H1 (cell line): Measurements from ENCODE around the gene DND1. TPM values are rescaled to one million over a fixed set of nuclear protein-coding genes. Genes with fewer than 3 reads are reported as not detected.

Experiments used
- BACH1 ChIP-seq: IDR thresholded peaks from 2 replicates; pipeline ENCODE4 v1.6.1; 2012; ENCODE audit warnings: low read length, improper control_type of control experiment
- BCL11A ChIP-seq, 2 experiments: IDR thresholded peaks; one replicate each; pipeline ENCODE4 v1.6.1; 2011; ENCODE audit warnings: low read depth in 2 of 2, low read length in 2 of 2, mild to moderate bottlenecking in 2 of 2
- CEBPB ChIP-seq: IDR thresholded peaks from 2 replicates; pipeline ENCODE4 v1.6.1; 2012; ENCODE audit warnings: low read depth, low read length
- CREB1 ChIP-seq: IDR thresholded peaks from 2 replicates; pipeline ENCODE4 v1.6.1; 2012; ENCODE audit warnings: inconsistent platforms
- FOSL1 ChIP-seq: IDR thresholded peaks from 2 replicates; pipeline ENCODE4 v1.6.1; 2011; ENCODE audit warnings: mild to moderate bottlenecking, low read depth, low read length, moderate library complexity; ENCODE audit not compliant: insufficient read depth
- GABPA ChIP-seq: IDR thresholded peaks from 2 replicates; pipeline ENCODE4 v1.6.1; 2011; ENCODE audit warnings: mild to moderate bottlenecking, low read length, moderate library complexity, borderline replicate concordance; ENCODE audit not compliant: insufficient read depth
- GTF2F1 ChIP-seq: IDR thresholded peaks from 2 replicates; pipeline ENCODE4 v1.6.1; 2012; ENCODE audit warnings: low read depth, low read length, improper control_type of control experiment, borderline replicate concordance
- KDM4A ChIP-seq: IDR thresholded peaks from one replicate; pipeline ENCODE4 v1.7.1; 2012; ENCODE audit warnings: low read depth, mild to moderate bottlenecking, moderate library complexity, low read length, inconsistent platforms; ENCODE audit not compliant: severe bottlenecking
- NRF1 ChIP-seq: IDR thresholded peaks from 2 replicates; pipeline ENCODE4 v1.6.1; 2011; ENCODE audit warnings: mild to moderate bottlenecking, low read depth, low read length, improper control_type of control experiment
- RAD21 ChIP-seq, 2 experiments: IDR thresholded peaks in 1 of 2; conservative IDR thresholded peaks in 1 of 2; 2 replicates each; pipeline ENCODE4 v1.6.1; 2011; ENCODE audit warnings: low read depth in 2 of 2, low read length in 2 of 2, improper control_type of control experiment in 1 of 2, inconsistent platforms in 1 of 2, mild to moderate bottlenecking in 1 of 2, moderate library complexity in 1 of 2
- RNF2 ChIP-seq: fragments of 200-900, 300-1000 bp; sonication (generic); IDR thresholded peaks from 2 replicates; pipeline ENCODE4 v1.7.1; 2016; ENCODE audit warnings: borderline replicate concordance, low read depth, mild to moderate bottlenecking, antibody characterized with exemption, low read length; ENCODE audit not compliant: poor library complexity, severe bottlenecking; ENCODE audit errors: missing control alignments
- RXRA ChIP-seq: IDR thresholded peaks from 2 replicates; pipeline ENCODE4 v1.6.1; 2011; ENCODE audit warnings: low read depth, mild to moderate bottlenecking, low read length, moderate library complexity; ENCODE audit not compliant: insufficient read depth
- SIN3A ChIP-seq, 2 experiments: IDR thresholded peaks in 1 of 2; conservative IDR thresholded peaks in 1 of 2; 2 replicates each; pipeline ENCODE4 v1.6.1; 2011 to 2012; ENCODE audit warnings: low read length in 2 of 2, improper control_type of control experiment in 1 of 2, low read depth in 1 of 2, mild to moderate bottlenecking in 1 of 2
- SP2 ChIP-seq: IDR thresholded peaks from 2 replicates; pipeline ENCODE4 v1.6.1; 2012; ENCODE audit warnings: mild to moderate bottlenecking, low read length, inconsistent platforms
- TAF7 ChIP-seq: optimal IDR thresholded peaks from 2 replicates; pipeline ENCODE3; 2011; ENCODE audit warnings: low read depth, mild to moderate bottlenecking, inconsistent platforms, low read length, moderate library complexity, borderline replicate concordance
- polyA plus RNA-seq, 7 experiments: library from polyadenylated mRNA; depleted of rRNA in 3 of 7; stranded (reverse) in 5 of 7; unstranded in 2 of 7; fragments of >200 nt in 5 of 7; fragments of 200-250 nt in 2 of 7; gene quantifications; 1 replicate in 5 of 7; 2 replicates in 1 of 7; 4 replicates in 1 of 7; pipeline versions ENCODE4 v1.2.1 to v1.2.3, GENCODE V29; 2011 to 2013; ENCODE audit warnings: missing spikeins in 2 of 7, mixed read lengths in 2 of 7
- total RNA-seq: library from RNA; stranded (reverse); fragmentation: NEBNext Ultra II Directional; extraction: Animal tissue kit (Norgen Biotek cat#: 25700); gene quantifications from 2 replicates; pipeline ENCODE4 v1.2.1, GENCODE V29; 2021

DND1 gene
- total and polyA plus RNA-seq, 2 of the 8 experiments (the other 6 are each of a cell fraction or from before 2014, with no cell fraction given), result 0.41 to 2.1 TPM

DNA sequence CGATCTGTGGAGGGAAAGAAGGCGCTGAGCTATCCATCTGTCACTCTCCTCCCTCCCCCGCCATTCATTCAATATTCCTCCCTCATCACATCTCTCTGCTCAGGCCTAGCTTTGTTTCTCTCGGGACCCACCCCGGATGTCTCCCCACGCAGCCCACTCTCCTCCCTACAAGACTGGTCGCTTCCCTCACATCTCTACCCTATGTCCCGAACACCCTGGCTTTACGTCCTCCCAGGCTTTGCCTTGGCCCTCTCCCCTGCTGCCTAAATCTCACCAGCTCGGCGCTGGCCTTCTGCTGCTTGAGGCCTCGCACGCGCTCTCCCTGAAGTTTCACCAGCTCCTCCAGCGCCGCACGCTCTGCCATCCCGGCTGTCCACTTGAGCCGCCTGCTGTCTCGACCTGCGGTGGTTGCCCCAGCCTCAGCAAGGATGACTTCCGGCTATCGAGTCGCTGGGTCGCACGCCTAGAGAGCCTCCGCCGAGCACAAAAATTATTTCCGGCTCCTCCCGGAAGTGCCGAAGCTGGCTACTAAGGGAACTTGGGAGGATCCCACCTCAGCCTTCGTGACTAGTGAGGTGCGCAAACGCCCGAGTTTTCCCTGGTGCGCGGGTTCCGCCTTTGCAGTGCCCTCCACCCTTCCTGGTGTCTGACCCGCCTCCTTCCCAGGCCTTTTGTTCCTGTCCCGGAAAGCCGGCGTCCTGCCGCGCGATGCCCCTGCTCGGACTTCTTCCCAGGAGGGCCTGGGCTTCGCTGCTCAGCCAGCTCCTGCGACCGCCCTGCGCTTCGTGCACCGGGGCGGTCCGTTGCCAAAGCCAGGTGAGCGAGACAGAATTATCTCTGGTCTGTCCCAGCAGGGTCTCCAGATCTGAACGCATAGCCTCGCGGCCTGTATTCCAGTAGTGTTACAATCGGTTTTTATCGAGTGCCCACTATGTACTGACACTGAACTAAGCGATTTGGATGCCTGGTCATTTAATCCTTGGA is 17.9 kb upstream of the DND1 start, which contains the start of the genes HARS1 and HARS2 (continued):
- no peak for TF ChIP-seq BACH1
- TF ChIP-seq RNF2, result no peak
- no peak for TF ChIP-seq CREB1
- TF ChIP-seq FOSL1, result no peak
- no peak for TF ChIP-seq RAD21 (IDR thresholded peaks at IDR 0.05 in 1 of 2, conservative IDR thresholded peaks at IDR 0.05 in 1 of 2; ENCODE audit: low read depth in 2 of 2, low read length in 2 of 2)
- TF ChIP-seq KDM4A, result peak; percentile 88
- peak; percentile 93 for TF ChIP-seq GABPA
- TF ChIP-seq SIN3A (conservative IDR thresholded peaks at IDR 0.05 in 1 of 2, IDR thresholded peaks at IDR 0.05 in 1 of 2; ENCODE audit: low read depth in 1 of 2, low read length in 2 of 2), result peak; percentile 73 to 95; a peak in 3 of 4 replicates
- TF ChIP-seq TAF7, result peak; percentile 73
- no peak for TF ChIP-seq NRF1
- TF ChIP-seq CEBPB, result no peak
- TF ChIP-seq SP2, result peak; percentile 79
- TF ChIP-seq RXRA, result no peak
- TF ChIP-seq GTF2F1, result peak; percentile 43; the same call in 1 of the 2 replicates
- no peak for TF ChIP-seq BCL11A (IDR thresholded peaks at IDR 0.05; ENCODE audit: low read depth in 2 of 2, low read length in 2 of 2)
